NOMO-1 treated with dmso at 0.1 percent for 144 hours (cell line): Measurements from ENCODE around the gene SLC17A8.

Experiments used
- DNase-seq: peaks from one replicate; lab custom pipeline; 2025; ENCODE audit not compliant: unreplicated experiment; lab: John Stamatoyannopoulos, UW

SLC17A8 gene

DNA sequence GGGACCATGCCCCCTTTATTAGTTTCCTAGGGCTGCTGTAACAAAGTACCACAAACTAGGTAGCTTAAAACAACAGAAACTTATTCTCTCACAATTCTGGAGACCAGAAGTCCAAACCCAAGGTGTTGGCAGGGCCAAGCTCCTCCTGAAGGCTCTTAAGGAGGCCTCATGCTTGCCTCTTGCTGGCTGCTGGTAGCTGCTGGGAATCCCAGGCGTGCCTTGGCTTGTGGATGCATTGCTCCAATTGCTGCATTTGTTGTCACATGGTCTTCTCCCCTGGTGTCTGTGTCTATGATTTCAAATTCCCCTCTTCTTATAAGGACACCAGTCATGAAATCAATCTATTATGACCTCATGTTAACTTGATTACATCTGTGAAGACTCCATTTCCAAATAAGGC lies 11.2 kb downstream of the SLC17A8 start:
- DNase-seq = no peak

DNA sequence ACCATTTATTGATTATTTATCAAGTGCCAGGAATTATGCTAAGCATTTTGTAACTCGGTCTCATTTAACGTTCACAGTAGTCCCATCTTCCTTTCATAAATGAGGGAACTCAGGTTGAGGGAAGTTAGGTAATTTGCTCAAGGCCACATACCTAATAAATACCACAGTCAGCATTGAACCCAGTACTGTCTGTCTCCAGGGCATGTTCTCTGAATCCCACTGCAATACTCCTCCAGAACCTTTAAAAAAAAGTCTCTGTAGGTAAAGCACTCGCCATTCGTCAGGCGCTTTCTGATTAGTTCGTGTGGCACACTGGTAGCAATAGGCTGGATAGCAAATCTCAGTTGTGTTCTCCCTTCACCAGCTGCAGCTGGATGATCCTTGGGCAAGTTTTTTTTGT lies 14.3 kb downstream of the SLC17A8 start:
- no peak for DNase-seq

DNA sequence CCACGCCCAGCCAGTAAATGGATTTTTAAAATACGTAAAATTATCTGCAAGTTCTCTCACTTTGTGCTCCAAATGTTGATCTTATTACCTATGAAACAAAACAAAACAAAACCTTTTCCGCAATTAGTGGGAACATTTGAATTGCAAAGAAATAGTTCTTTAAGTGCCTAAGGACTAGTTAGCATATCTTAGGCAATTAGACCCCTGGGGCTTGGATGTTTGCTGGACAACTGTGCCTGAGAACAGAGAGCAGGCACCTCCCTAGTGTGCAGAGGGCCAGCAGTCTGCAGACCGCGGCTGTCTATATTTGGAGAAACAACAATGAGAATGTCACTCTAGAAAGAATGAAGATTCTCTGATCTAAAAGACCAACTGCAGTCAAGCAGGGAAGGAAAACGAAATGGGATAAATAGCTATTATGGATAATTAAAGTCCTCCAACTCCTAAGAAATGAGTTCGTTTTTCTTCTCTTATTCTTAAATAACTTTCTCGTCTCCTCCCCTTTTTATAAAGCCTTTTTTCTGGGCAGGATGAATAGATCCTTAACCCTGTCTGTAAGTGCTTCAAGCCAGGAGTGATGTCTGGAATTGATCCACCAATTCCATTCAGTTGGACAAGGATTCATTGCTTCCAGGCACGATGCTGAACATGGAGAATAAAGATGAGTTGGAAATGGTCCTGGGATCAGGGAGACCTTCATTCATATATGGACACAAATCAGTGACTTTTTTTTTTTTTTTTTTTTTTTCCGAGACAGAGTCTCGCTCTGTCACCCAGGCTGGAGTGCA lies 16.2 kb downstream of the SLC17A8 start:
- no peak for DNase-seq

DNA sequence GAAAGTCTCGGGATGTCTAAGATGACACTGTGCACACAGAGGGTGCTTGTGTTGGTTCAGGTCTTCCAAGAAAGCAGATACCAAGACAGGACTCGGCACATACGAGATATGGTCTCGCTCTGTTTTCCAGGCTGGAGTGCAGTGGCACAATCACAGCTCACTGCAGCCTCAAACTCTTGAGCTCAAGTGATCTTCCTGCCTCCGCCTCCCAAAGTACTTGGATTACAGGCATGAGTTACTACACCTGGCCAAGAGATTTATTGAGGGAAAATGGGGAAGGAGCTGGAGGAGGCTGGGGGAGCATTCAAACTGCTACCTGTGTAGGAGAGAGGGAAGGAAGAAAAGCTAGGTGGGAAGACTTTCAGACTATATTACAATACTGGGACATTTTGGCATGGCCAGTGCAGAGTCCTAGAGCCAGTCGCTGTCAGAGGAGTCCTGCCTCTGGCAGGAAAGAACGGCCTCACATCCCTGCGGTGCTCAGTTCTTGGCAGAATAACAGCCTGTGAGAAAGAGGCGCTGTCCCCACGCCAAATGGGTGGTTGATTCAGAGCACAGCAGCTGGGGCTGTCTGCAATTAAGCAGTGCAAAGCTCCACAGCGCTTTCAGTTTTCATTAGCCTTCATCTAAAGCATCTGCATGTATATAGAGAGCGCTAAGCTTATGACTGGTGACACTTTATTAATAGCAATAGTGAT lies 18.3 kb downstream of the SLC17A8 start:
- DNase-seq = no peak

DNA sequence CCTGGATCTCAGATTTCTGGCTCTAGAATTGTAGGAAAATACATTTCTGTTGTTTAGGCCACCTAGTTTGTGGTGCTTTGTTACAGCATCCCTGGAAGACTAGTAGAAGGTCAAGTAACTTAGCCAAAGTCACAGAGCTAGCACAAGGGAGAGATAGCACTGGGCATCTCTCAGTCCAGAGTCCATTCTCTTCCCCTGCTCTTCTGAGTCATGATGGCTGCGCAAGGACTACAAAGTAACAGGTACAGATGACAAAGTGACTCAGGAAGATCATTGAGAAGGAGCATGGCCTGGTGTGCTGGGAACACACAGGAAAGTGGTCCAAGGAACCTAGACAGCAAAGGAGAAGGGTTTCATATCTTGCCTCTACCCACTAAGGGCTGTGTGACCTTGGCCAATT lies 19.3 kb downstream of the SLC17A8 start:
- no peak for DNase-seq

DNA sequence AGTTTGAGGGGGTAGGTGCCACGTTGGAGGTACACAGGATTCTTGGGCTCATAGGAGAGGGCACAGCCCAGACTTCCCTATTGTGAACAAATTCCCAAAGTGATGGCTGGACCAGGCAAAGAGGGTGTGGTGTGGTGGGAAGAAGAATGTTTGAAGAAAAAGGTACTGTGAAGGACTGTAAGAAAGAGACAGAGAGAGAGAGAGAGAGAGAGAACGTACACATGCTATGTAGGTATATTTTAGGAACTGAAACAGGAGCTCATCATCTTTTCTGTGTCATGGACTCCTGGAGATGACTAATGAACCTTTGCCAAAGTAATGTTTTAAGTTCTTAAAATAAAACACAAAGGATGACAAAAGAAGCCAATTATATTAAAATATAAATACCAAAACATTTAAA lies 24.5 kb downstream of the SLC17A8 start:
- DNase-seq = no peak

DNA sequence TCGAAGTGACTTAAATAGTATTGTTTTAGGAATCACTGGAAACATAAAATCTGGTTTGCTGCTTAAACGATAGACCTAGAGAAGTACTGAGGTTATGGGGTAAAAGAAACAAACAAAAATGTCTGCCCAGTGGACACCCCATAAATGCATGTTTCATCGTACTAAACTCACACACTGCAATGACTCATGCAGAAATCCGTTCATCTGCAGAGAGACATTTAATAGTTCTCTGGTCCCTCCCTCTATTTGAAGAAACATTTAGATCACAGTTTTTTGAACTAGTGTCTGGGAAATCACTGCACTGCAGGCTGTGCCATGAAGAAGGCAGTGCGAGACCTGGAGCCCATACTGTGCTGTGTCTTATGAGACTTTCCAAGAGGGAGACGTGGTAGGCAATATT lies 25.5 kb downstream of the SLC17A8 start:
- no peak for DNase-seq

DNA sequence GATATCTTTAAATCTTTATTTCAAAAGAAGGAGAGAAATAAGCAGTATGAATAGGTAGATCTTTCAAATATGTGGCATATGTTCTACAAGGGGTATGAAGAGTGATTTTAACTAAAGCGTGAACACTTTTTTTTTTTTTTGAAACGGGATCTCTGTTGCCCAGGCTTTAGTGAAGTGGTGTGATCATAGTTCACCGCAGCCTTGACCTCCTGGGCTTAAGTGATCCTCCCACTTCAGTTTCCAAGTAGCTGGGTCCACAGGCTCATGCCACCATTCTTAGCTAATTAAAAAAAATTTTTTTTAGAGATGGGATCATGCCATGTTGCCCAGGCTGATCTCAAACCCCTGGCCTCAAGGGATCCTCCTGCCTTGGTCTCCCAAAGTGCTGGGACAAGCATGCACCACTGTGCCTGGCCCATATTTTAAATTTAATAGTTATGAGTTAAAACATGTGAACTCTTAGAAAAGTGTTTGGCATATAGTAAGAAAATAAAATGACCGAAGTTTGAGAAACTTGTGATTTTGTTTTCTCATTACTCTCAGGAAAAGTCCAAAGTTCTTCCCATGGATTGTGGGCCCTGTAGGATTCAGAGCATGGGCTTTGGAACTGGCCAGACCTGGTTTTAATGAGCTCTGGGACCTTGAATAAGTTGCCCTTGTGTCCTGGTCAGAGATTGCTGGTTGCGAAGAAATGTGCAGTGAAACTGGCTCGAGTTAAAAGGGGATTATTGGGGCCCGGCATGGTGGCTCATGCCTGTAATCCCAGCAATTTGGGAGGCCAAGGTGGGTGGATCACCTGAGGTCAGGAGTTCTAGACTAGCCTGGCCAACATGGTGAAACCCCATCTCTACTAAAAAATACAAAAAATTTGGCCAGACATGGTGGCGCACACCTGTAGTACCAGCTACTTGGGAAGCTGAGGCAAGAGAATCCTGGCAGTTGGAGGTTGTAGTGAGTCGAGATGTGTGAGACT lies 27.0 kb downstream of the SLC17A8 start:
- DNase-seq = no peak

DNA sequence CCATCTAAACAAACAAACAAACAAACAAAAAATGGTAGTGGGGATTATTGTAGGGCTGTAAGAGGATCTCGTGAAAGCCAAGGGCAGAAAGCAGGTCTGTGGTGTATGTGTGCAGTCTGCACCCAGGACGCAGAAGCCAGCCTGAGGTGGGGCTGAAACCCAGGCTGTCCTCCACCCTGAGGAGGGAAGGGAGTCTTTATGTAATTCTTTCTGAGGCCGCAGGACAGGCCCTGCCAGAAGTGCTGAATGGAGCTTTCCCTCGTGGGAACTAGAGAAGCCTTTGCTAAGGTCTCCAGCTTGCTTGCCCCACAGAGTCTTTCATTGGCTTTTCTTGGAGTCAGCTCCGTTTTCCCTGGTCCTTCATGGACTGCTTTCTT lies 27.7 kb downstream of the SLC17A8 start:
- DNase-seq = no peak

DNA sequence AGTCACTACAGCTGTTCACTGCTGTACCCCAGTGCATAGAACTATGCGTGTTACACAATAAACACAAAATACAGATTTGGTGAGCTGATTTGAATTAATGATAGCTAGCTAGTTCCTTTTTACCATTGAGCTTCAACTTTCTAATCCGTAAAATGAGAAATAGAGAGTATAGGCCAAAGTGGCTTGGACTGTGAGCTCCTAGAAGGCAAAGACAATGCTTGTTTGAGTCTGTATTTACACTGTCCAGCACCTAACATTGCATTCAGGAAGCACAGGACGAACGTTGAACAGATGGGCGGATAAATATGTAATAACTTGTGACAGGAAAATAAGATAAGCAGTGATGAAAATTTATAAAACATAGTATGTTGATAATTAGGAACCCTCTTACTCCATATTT lies 31.5 kb downstream of the SLC17A8 start:
- DNase-seq = no peak

DNA sequence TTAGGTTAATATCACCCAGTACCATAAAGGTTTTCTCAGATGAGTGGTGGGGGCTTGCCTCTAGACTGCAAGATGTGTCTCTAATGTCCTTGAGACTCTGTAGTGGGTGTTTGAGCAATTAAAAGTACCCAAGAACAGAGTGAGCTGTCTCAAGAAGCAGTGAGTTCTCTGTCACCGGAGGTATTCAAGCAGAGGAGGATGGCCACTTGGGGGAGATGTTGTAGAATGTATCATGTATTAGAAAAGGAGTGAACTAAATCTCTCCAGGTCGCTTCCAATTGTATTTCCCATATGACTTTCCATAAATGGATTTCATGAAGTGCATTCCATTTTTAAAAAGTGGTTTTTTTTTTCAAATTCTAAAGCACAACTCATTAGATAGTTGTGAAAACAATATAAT lies 35.0 kb downstream of the SLC17A8 start:
- no peak for DNase-seq

DNA sequence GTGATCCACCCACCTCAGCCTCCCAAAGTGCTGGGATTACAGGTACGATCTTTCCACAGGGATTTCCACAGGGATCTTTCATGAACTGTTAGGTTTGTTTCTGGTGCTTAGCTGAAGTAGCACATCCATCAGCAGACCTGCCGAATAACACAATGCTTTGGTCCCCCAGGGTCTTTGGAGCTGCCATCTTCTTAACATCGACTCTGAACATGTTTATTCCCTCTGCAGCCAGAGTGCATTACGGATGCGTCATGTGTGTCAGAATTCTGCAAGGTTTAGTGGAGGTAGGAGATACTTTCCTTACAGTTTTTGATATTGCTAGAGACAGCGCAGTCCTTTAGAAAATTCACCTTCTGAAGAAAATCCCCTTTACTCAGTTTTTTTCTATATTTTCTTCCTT lies 36.3 kb downstream of the SLC17A8 start:
- DNase-seq = no peak

DNA sequence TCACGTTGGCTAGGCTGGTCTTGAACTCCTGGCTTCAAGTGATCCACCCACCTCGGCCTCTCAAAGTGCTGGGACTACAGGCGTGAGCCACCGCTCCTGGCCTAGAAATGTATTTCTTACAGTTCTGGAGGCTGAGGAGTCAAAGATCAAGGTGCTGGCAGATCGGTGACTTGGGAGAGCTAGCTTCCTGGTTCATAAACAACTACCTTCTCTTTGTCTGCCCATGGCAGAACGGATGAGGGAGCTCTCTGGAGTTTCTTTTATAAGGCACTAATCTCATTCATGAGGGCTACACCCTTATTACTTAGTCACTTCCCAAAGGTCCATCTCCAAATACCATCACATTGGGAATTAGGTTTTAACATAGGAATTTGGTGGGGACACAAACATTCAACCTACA lies 38.9 kb downstream of the SLC17A8 start:
- DNase-seq = no peak

DNA sequence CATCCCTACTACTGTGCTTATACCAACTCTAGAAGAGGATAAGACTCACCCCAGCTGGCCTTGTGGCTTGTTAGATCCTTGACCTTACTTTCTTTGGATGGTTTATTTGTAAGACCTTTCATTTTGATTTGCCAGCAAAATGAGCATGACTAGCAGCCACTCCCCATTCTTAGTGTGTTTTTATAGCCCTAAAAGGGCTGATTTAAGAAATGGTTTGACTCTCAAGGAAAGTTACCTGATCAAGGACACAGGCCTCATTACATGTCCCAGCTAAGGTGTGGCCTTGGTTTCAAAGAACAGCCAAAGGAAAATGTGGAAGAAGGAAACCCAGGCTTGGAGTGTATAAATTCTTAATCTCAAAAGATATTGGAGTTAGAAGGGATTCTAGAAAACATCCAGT lies 41.4 kb downstream of the SLC17A8 start:
- no peak for DNase-seq

DNA sequence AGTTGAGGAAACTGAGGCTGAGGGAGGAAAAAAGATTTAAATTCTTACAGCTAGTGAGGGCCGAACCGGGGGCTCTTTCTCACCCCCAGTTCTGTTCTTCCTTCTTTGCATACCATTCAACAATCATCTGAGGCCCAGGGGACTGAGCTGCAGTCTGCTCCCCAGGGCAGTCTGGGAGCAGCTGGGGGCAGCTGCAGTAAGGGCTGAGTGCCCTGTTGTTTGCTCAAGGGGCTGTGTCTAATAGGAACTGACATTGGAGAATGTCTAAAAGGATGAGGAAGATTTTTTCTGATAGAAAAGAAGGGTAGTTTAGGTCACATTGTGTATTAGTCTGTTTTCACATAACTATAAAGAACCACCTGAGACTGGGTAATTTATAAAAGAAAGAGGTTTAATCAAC lies 42.2 kb downstream of the SLC17A8 start:
- DNase-seq = no peak

DNA sequence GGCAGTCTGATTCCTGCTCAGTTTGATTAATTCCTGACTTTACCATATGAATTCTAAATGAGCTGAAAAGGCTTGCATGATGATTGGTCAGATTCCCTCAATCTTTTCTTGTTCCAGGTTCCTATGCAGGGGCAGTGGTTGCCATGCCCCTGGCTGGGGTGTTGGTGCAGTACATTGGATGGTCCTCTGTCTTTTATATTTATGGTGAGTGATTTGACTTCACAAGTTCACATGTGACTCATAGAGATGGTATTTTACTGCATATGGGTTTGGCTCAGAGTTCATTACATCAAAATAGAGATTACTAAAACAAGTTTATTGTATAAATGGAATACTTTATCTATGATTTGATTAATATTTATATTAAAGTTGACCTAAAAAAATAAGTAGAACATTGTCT lies 44.8 kb downstream of the SLC17A8 start:
- no peak for DNase-seq

DNA sequence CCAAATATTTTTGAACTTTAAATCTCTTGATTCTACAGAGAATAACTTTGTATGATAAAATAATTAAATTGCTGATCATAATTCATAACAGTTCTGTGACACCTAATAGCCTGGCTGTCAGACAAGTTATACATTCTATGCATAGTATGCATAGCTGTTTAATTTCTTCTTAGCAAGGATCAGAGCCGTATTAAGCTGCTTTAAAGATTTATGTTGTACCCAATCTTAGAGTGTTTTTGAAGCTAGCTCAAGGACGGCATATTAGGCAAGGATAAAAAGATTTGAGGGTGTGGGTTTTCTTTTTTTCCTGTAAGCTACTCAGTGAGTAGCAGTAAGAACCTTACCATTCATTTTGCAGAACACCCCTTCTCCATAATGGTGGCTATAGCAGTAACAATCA lies 45.9 kb downstream of the SLC17A8 start:
- no peak for DNase-seq

DNA sequence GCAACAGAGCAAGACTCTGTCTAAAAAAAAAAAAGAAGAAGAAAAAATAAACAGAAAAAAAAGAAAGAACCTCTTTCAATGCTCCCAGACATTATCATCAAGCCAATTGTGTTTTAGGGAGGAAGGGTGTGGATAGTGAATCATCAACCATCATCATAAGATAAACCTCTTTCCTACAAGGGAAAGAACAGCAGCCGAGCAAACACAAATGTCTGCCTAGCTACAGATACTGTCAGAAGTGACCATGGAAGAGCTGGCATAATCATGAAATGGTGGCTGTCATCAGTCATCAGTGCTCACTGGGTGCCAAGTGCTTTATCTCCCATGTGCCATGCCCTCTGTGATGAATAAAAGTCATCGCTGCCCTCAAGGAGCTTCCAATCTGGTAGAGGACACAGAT lies 46.6 kb downstream of the SLC17A8 start:
- DNase-seq = no peak

DNA sequence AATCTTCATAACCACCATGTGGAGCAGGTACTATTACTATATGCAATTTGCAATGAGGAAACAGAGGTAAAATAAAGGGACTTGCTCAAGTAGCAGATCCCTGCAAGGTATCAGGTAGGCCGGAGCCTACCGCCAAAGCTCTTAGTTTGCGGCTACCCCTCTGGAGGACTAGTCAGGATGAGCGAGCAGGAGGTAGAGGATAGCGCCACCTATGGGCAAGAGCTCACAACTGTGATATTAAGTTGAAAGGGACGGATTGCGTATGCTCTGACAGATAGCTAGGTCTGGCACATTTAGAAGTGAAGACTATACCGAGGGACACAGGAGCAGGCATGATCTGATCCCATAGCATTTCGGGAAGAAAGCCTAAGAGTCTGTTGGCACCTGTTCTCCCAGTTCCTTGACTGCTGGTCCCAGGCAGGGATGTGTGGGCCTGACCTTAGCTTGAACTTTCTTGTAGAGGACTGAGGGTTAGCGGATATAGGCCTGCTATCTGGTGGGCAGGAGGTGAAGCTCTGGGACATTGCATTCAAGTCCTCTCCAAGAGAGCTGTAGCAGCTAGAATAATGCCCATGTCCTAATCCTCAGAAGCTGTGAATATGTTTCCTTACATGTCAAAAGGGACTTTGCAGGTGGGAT lies 48.0 kb downstream of the SLC17A8 start:
- DNase-seq = no peak

DNA sequence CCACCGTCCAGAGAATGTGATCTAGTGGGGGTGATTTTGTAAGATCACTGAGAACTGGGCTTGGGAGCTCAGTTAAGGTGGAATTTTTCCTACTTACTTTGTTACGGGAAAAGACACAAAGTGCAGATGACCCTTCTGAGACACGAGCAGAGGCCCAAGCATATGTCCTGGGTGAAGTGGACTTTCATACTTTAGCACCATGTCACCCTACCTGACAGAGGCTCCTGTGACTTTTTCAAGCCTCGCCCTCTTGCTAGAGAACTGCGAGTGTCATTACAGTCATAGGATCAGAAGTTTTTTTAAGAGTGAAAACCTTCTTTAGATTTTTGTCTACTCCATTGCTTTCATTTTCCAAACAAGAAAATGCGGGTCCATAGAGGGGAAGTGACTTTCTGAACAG lies 56.1 kb downstream of the SLC17A8 start:
- DNase-seq = no peak

DNA sequence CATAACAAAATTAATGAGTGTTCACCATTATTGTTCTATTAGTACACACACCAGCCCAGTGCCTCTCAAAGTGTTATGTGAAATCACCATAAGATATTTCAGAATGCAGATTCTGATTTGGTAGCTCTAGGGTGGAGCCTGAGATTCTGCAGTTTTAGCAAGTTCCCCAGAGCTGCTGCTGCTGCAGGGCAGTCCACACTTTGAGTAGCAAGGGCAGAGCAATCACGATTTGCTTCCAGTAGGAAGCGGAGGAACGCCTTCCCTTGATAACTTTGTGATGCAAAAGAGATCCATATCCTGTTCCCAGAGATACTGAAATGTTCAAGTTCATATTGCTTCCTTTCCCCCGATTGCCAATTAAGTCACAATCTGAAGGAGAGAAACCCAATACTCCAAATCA lies 57.9 kb downstream of the SLC17A8 start:
- no peak for DNase-seq
